Hepatic stellate cell (primary cell): ENCODE data around the gene KDM5A.
"Not testable (repeated sequence)": the region's sequence is repeated elsewhere in the genome, so short reads cannot be mapped to it uniquely, and the experiment has no call there.

ENCODE experiments used
- DNase-seq: peaks from one replicate; pipeline ENCODE4 v3.0.0; 2011; ENCODE audit warnings: low spot score

The KDM5A gene

DNA sequence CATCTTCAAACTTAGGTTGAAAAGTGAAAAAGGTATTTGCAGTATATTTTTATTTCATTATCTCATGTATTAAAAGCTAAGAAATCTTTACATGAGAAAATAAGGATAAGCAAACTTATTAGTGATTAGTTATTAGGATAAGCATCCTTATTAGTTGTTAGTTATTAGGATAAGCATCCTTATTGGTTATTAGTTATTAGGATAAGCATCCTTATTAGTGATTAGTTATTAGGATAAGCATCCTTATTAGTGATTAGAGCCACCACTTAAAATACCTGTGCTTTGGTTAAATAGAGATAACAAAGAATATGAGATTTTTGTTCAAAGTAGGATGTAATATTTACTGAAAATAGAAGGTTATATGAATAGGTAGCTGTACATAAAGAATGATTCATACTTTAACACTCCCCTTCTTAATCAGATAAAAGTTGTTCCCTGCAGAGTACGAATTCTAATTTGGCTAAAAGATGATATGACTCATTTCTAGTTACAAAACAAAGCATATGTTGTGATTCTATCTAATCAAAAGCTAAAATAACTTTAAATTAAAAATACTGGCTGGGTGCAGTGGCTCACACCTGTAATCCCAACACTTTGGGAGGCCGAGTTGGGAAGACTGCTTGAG lies 56.4 kb downstream of the KDM5A start:
- no peak for DNase-seq

DNA sequence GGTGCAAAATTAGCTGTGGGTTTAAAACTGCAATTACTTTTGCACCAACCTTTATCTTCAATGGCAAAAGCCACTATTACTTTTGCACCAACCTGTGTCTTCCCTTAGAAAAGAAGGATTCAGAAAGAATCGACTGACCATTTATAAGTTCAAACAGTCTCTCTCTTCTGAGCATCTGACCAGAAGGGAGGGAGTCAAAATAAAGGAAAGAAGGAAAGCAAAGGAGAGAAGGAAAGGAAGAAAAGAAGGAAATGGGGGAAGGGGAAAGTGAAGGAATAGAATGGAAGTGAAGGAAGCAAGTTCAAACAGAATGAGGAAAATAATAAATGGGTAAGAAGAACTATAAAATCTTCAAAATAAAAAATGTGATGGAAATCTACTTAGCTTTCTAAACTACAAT lies 57.8 kb downstream of the KDM5A start:
- DNase-seq: no peak

DNA sequence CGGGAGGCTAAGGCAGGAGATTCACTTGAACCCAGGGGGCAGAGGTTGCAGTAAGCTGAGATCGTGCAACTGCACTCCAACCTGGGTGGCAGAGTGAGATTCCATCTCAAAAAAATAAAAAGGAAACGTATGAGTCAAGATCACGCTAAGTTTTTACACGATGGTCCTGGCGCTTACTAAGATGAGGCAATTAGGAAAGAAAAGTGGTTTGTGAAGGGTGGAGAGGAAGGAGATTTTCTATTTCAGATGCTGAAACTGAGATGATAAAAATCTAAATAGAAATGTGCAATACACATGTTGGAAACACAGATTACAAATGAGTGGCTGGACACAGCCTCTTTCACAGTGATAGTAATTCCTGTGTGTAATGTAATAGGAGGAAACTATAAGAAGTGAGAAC lies 63.2 kb downstream of the KDM5A start:
- no peak for DNase-seq

DNA sequence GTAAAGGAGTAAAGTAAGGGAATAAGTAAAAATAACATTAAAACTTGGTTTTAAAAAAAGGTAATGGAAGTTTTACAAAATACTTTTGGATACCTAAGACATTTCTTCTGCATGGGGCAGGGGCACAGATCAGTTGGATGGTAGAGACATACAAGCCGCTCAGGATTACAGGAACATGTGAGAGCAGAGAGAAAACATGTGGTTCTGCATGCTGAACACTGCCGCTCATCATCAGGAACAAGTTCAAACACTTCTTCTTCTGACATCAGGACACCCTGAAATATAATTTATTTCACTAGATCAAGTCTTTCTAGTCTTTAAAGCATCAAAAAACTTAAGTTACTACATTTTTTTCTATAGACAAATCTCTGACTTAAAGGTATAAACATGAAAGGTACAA lies 65.6 kb downstream of the KDM5A start:
- DNase-seq: no peak

DNA sequence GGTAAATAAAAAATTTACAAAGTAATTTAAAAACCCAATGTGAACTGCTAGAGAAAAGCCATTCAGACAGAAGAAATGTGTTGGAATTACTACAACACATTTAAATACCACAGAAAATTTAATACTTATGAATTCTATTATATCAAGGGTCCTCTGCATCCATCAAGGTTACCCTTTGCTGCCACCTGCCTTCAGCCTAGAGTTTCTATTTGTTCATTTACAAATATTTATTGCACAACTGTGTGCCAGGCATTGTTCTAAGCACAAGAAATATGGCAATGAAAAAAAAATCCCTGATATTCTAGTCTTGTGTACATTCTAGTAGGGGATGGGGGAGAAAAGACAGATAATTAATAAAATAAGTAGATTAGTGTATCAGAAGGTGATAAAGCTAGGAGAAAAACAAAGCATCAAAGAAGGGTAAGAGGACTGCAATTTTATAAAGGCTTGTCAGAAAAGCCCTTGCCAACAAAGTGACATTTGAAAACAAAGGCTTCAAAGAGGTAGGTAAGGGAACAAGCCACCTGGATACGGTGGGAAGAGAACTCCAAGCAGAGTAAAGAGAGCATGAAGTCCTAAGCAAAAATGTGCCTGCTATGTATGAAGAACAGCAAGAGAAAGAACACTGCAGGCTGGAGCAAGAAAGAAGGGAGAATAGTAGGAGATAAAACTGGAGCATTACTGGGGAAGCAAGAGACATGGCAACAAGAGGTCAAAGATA lies 67.4 kb downstream of the KDM5A start:
- DNase-seq: no peak

DNA sequence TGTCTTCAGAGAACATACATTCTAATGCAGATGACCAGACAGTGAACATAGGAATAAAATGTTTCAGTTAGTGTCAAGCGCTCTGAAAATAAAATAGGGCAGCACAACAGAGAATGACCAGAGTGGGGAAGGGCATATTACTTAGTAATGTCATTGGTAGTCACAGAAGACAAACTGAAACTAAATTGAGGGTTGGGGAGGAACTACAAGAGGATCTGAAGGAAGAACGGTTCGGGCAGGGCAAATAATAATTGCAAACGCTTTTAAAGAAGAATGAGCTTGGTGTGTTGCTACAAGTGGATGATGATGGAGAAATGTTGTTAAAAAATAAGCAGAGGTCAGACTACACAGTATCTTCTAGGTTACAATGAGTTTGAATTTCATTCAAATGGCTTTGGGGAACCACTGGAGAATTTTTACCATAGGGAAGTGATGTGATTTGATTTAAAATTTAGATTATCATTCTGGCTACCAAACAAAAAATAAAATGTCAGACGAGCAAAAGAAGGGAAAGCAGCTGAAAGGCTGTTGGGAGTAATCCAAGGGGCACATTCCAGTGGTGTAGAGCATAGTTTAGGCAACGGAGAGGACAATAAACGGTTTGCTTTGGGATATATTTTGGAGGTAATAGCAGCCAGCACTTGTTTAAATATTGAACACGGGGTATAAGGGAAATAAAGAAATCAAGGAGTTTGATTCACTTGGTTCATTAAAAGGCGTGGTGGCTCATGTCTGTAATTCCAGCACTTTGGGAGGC lies 70.2 kb downstream of the KDM5A start:
- DNase-seq: no peak

DNA sequence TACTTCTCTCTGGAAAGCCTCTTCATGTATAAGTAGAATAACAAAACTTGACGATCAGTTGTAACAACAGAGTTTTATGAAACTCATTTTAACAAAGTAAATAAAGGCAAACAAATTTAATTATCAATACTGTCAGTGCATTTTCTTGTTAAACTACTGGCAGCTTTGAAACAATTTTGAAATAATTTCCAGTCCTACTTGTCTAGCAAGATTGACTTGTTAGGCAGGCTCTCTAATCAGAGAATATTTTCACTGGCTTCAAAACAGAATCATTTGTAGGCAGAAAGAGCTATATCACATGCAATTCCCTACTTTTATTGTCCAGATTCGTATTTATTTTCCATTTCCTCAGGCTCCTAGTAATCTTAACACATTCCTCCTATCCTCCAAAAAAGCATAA lies 80.6 kb downstream of the KDM5A start:
- no peak for DNase-seq

DNA sequence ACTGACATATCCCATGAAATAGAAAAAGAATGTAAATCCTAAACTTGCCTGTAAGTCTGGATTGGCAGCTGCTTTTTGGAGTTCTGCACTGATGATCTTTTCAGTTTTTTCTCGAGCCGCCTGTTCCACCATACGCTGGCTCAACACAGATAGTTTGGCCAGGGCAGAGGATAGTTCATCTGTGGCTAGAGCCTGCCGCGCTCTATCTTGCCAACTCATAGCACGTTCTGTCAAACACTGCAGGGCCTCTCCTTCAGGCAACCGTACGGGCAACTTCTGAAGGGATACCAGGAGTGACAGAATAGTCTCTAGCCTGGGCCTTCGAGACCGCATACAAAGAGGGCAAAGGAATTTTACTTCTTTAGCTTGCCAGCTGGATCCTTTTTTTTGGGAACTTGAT lies 81.7 kb downstream of the KDM5A start:
- DNase-seq: no peak

DNA sequence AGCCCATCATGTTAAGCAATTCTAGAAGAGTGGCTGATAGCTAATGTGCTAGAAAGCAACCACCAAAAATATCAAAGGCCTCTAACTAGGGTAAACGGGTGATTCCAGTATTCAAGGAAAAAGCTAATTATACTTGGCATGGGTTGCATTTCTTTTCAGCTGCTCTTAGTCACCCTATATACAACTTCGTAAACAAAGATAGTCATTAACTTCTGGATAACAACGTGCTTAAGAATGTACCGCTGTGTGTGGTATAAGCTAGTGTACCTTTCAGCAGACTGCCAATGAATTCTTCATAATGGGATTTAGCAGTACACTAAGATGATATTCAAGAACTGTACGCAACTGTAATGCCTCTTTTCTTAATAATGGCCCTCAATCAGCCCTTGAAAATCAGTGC lies 84.3 kb downstream of the KDM5A start:
- no peak for DNase-seq

DNA sequence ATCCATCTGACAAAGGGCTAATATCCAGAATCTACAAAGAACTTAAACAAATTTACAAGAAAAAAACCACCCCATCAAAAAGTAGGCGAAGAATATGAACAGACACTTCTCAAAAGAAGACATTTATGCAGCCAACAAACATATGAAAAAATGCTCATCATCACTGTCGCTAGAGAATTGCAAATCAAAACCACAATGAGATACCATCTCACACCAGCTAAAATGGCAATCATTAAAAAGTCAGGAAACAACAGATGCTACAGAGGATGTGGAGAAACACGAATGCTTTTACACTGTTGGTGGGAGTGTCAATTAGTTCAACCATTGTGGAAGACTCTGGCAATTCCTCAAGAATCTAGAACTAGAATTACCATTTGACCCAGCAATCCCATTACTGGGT lies 86.4 kb downstream of the KDM5A start:
- DNase-seq: not testable (repeated sequence)

DNA sequence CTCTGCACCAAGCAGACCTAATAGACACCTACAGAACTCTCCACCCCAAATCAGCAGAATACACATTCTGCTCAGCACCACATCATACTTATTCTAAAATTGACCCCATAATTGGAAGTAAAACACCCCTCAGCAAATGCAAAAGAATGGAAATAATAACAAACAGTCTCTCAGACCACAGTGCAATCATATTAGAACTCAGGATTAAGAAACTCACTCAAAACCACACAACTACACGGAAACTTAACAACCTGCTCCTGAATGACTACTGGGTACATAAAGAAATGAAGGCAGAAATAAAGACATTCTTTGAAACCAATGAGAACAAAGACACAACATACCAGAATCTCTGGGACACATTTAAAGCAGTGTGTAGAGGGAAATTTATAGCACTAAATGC lies 89.0 kb downstream of the KDM5A start:
- not testable (repeated sequence) for DNase-seq

DNA sequence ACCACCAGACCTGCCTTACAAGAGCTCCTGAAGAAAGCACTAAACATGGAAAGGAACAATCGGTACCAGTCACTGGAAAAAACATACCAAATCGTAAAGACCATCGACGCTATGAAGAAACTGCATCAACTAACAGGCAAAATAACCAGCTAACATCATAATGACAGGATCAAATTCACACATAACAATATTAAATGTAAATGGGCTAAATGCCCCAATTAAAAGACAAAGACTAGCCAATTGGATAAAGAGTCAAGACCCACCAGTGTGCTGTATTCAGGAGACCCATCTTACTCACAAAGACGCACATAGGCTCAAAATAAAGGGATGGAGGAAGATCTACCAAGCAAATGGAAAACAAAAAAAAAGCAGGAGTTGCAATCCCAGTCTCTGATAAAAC lies 89.6 kb downstream of the KDM5A start:
- not testable (repeated sequence) for DNase-seq

DNA sequence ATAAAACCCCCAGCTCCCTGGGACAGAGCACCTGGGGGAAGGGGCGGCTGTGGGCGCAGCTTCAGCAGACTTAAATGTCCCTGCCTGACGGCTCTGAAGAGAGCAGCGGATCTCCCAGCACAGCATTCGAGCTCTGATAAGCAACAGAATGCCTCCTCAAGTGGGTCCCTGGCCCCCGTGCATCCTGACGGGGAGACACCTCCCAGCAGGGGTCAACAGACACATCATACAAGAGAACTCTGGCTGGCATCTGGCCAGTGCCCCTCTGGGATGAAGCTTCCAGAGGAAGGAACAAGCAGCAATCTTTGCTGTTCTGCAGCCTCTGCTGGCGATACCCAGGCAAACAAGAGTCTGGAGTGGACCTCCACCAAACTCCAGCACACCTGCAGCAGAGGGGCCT lies 91.1 kb downstream of the KDM5A start:
- DNase-seq: not testable (repeated sequence)

DNA sequence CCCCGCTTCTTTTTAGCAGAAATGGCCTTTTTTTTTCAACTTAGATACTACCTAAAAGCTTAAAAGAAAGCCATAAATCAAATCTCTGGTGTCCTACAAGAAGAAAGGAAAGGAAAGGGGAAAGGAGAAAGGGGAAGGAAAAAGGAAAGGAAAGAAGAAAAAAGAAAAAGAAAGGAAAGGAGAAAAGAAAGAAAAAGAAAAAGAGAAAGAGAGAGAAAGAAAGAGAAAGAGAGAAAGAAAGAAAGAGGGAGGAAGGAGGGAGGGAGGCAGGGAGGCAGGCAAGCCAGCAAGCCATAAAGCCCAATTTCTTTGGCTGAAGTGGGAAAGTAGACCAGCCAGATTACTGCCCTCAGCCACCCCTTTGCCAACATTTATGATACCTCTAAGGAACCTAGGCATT lies 94.0 kb downstream of the KDM5A start:
- DNase-seq: no peak

DNA sequence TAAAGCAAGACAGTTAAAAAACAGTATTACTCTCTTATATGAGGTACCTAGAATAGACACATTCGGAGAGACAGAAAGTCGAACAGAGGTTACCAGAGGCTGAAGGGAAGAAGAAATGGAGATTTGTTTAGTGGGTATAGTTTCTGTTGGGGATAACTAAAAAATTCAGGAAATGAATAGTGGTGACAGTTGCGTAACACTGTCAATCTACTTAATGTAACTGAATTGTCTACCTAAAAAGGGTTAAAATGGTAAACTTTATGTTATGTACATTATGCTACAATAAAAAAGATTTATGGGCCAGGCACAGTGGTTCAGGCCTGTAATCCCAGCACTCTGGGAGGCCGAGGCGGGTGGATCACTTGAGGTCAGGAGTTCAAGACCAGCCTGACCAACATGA lies 95.9 kb downstream of the KDM5A start:
- no peak for DNase-seq

DNA sequence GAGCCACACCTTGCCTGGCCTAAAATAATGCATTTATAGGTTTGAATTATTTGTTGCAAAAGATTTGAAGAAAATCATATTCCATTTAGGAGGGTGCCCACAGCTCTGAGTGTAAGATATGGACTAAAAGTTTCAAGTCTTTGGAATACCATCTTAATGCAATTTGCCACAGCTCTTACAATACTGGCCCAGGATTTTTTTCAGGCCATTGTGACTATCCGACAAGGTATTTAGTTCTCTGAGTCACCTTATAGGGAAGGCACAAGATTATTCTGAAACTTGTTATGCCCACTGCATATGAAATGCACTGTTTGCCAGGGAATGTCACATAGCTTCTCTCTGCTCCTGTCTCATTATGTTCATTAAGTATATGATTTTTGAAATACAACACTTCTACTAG lies 96.9 kb downstream of the KDM5A start:
- no peak for DNase-seq

DNA sequence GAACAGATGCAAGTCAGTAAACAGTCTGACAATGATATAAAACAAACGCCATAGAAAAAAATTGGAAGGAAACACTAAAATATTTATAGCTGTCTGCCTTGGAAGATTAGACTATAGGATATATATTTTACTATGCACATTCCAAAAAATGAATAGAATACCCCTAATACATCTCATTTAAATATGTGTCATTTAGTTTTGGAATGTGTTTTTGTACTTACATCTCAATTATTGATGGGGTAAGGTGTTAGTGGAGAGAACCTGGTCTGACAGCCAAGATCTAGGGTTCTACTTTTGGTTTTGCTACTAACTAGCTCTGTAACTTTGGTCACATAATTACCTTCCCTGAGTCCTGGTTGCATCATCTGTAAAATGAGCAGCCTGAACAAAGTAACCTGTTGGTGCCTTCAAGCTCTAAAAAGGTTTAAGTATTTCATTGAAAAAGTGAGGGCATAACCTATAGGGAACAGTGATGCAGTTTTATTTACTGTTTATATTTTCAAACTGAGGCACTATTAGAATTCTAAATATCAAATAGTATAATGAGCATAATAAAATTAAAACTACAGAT lies 97.9 kb downstream of the KDM5A start:
- no peak for DNase-seq

DNA sequence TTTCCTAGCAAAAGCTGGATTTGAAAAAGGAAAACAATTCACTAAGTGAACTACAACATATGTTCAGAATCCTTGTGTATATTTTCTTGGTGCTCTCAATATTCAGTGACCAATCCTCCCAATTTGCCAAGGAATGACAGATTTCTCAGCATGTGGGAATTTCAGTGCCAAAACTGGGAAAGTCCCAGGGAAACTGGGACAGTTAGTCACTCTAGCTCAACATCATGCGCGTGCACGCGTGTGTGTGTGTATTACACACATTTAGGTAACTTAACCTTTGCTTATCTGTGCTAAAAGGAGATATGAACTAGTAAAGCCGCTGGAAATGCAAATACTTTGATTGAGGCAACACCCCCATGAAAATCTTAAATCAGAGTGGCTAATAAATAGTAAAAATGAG lies 100.4 kb downstream of the KDM5A start:
- DNase-seq: no peak

DNA sequence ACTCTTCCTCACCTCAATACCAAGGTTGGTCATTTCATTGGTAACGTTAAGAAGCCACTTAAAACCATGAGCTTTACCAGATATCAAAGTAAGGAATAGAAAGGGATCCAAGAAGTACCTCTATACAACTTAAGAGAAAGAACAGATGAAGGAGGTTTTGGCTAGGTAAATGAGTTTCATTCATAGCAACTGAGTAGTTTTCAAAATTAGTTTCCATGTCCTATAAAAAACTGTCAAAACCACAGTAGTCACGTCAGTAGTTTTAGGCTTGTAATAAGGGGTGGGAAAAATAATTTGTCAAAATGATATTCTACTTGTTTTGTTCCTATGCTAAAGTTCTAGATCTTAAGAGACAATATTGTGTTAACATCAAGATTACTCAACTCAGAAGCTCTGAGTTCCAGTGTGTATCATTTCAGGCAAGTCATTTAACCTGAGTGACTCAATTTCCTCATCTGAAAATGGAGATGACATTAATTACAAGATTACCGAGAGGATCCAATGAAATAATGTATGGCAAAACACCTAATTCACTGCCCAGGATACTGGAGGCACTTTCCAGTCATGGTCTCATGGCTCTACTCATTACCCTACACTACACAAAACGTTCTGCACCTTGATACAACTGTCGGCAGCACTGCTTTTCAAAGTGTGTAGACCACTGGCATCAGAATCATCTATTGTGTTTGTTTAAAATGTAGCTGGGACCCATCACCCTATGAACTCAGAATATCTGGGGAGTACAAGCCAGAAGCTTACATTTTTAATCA lies 102.4 kb downstream of the KDM5A start:
- DNase-seq: no peak

DNA sequence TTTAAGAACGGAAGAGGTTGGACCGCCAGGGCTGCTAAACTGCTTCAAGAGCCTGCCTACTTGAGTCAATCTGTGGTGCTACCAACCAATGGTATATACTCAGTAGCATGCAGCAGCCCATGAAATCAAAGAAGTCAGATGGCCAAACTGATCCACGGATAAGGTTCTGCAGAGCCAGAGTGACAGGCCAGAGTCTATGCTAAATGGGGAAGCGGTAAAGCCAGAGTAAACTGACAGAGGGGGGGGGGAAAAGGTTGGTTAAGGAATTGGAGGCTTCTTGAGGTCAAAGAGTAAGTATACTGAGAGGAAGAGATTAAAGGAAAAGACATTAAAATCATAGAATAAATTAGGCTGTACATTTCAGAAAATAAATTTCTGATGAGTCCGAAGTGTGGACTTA lies 111.1 kb downstream of the KDM5A start:
- DNase-seq: no peak

DNA sequence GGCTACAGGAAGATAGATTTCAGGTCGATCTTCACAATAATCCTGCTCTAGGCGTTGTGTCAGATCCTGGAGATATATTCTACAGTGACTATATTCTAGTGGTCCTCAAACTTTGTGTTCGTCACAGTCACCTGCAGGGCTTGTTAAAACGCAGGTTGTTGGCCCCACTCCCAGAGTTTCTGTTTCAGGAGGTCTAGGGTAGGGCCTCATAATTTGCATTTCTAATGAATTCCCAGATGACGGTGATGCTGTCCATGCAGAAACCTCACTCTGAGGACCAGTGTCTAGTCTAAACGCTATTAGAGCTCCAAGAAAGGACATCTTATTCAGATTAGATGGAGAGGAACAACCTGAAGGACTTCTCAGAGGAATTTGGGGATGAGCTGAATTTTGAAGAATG lies 113.3 kb downstream of the KDM5A start:
- no peak for DNase-seq

DNA sequence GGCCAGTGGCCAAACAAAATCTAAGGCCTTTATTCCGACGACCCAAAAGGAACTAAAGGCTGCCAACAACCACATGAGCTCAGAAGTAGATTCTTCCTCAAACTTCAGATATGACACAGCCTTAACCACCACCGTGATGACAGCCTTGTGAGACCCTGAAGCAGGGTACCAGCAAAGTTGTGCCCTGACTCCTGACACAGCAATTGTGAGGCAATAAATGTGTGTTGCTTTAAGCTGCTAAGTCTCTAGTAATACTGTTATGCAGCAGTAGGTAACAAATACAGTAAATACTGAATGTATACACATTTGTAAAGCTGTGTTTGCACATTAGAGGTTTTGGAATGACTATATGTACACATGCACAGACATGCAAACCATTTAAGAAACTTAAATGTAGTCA lies 115.7 kb downstream of the KDM5A start:
- DNase-seq: no peak
